Measurements from ENCODE around the gene VAV2.

The VAV2 gene

DNA sequence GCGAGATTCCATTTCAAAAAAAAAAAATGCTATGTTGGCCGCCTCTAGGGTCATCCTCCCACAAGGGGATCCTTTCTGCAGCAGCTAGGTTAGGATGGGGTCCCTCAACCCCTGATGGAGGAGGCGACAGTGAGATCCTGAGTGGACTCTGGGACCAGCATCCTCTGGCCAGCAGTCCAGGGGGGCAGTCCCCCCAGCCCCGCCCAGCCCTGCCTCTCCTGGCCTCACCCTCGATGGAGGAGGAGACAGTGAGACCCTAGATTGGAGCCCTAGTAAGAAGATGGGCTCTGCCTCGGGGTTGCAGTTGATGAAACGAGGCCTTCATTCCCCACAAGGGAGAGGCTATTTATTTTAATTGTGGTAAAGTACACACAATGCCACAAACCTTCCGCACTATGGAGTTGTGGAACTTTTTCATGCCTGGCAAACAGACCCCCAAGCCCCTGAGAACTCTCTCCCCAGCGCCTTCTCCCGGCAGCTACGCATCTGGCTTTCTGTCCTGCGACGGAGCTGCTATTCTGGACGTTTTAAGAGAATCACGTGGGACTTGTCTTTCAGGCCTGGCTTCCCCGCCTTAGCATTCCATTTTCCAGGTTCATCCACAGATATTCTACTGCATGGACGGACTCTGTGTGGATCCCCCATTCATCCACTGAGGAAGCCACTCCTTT, 15.8 kb downstream of the VAV2 start:
- WGBS (ENCODE audit: insufficient coverage), result over 99% methylated on average over 13 of the region's 17 CpGs
- Histone ChIP-seq H3K27ac (ENCODE audit: insufficient read depth in 1 of 2, low read depth in 1 of 2, low read length in 2 of 2, poor library complexity in 1 of 2, severe bottlenecking in 2 of 2) (no peak overlapping the region), H3K27me3 (replicated peaks in 2 of 5; ENCODE audit: control insufficient read depth in 4 of 5, insufficient read depth in 5 of 5, low read length in 4 of 5) (peaks cover 0 to 17% (median 0%) of the 10 kb centered on the region in 5 experiments), H3K4me3 (ENCODE audit: control insufficient read depth in 1 of 7, extremely low read depth in 1 of 7, insufficient read depth in 4 of 7, low read depth in 2 of 7, low read length in 6 of 7) (no peak overlapping the region), H3K9me3 (ENCODE audit: control extremely low read depth in 1 of 5, control insufficient read depth in 4 of 5, insufficient read depth in 2 of 5, low read depth in 1 of 5, low read length in 4 of 5) (no peaks in the 10 kb centered on the region), H3K4me1 (ENCODE audit: control extremely low read depth in 1 of 4, control insufficient read depth in 4 of 4, insufficient read depth in 4 of 4, low read length in 3 of 4) (no peaks in the 10 kb centered on the region), H3K36me3 (ENCODE audit: control insufficient read depth in 4 of 4, insufficient read depth in 4 of 4, low read length in 3 of 4) (no peaks in the 10 kb centered on the region)
- no peak for DNase-seq
- ChIA-PET POLR2A (no interaction called here), CTCF (interaction anchor here (0.6 to 1.1 kb wide), 3 partner anchors 13 to 86 kb away, joined by 3 read pairs; no protein-coding TSS in a partner anchor)

DNA sequence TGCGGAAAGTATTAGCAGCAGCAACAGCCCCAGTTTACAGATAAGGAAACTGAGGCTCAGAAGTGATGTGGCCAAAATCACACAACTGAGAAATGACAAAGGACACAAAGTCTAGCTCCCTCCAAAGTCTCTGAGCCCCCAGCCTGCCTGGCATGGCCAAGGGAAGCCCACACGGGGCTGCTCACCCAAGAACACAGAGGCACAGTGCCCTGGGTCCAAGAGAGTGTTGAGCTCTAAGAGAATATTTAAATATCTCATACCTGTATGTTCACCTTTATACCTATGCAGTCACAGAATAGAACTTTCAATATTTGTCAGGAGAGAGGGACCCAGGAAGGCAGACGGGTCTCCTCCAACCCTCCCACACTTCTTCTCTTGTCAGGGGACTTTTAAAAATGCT, 16.6 kb downstream of the VAV2 start:
- Histone ChIP-seq H3K9me3 (ENCODE audit: control extremely low read depth in 1 of 5, control insufficient read depth in 4 of 5, insufficient read depth in 2 of 5, low read depth in 1 of 5, low read length in 4 of 5) (no peaks in the 10 kb centered on the region), H3K36me3 (ENCODE audit: control insufficient read depth in 4 of 4, insufficient read depth in 4 of 4, low read length in 3 of 4) (no peaks in the 10 kb centered on the region), H3K27ac (ENCODE audit: insufficient read depth in 1 of 2, low read depth in 1 of 2, low read length in 2 of 2, poor library complexity in 1 of 2, severe bottlenecking in 2 of 2) (no peak overlapping the region), H3K4me3 (ENCODE audit: control insufficient read depth in 1 of 7, extremely low read depth in 1 of 7, insufficient read depth in 4 of 7, low read depth in 2 of 7, low read length in 6 of 7) (no peak overlapping the region), H3K4me1 (ENCODE audit: control extremely low read depth in 1 of 4, control insufficient read depth in 4 of 4, insufficient read depth in 4 of 4, low read length in 3 of 4) (no peaks in the 10 kb centered on the region), H3K27me3 (replicated peaks in 2 of 5; ENCODE audit: control insufficient read depth in 4 of 5, insufficient read depth in 5 of 5, low read length in 4 of 5) (peaks cover 0 to 17% (median 0%) of the 10 kb centered on the region in 5 experiments)
- POLR2A ChIA-PET, result no interaction called here
- no peak for DNase-seq
- CTCF ChIA-PET, result no interaction called here
- 94% methylated on average over 2 of the region's 3 CpGs for WGBS (ENCODE audit: insufficient coverage)

DNA sequence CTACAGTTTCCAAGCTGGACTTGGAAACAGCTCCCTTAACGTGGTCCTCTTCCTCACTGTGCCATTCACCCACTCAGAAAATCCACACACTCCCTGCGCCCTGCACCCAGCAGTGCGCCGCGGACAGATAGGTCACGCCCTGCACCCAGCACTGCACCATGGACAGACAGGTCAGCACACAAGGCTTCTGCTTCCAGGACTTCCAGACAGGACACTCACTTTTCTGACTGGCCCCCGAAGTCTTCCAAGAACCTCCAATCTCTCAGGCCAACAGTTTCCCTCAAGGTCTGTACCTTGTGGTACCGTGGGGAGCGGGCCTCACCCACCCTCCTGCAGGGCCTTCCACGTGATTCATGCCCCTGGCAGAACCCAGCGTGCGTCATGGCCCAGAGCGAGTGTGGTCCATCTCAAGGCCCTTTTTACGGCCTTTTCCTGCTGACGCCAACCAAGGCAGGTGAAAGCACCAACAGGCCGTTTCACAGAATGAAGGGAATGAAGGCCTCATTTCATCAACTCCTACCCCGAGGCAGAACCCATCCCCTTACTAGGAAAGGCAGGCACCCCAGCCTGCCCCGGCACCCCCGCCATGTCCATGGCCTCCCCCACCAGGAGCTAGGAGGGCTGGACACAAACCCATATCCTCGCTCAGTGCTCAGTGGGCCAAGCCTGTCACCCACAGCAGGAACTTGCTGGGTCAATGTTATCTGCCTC, 17.3 kb downstream of the VAV2 start:
- Histone ChIP-seq H3K4me1 (ENCODE audit: control extremely low read depth in 1 of 4, control insufficient read depth in 4 of 4, insufficient read depth in 4 of 4, low read length in 3 of 4) (no peaks in the 10 kb centered on the region), H3K9me3 (ENCODE audit: control extremely low read depth in 1 of 5, control insufficient read depth in 4 of 5, insufficient read depth in 2 of 5, low read depth in 1 of 5, low read length in 4 of 5) (no peaks in the 10 kb centered on the region), H3K27ac (ENCODE audit: insufficient read depth in 1 of 2, low read depth in 1 of 2, low read length in 2 of 2, poor library complexity in 1 of 2, severe bottlenecking in 2 of 2) (no peak overlapping the region), H3K36me3 (ENCODE audit: control insufficient read depth in 4 of 4, insufficient read depth in 4 of 4, low read length in 3 of 4) (no peaks in the 10 kb centered on the region), H3K4me3 (ENCODE audit: control insufficient read depth in 1 of 7, extremely low read depth in 1 of 7, insufficient read depth in 4 of 7, low read depth in 2 of 7, low read length in 6 of 7) (no peak overlapping the region), H3K27me3 (replicated peaks in 2 of 5; ENCODE audit: control insufficient read depth in 4 of 5, insufficient read depth in 5 of 5, low read length in 4 of 5) (peaks cover 0 to 13% (median 0%) of the 10 kb centered on the region in 5 experiments)
- DNase-seq, result no peak
- ChIA-PET CTCF (no interaction called here), POLR2A (no interaction called here)
- 98% methylated on average over 14 of the region's 20 CpGs for WGBS (ENCODE audit: insufficient coverage)

DNA sequence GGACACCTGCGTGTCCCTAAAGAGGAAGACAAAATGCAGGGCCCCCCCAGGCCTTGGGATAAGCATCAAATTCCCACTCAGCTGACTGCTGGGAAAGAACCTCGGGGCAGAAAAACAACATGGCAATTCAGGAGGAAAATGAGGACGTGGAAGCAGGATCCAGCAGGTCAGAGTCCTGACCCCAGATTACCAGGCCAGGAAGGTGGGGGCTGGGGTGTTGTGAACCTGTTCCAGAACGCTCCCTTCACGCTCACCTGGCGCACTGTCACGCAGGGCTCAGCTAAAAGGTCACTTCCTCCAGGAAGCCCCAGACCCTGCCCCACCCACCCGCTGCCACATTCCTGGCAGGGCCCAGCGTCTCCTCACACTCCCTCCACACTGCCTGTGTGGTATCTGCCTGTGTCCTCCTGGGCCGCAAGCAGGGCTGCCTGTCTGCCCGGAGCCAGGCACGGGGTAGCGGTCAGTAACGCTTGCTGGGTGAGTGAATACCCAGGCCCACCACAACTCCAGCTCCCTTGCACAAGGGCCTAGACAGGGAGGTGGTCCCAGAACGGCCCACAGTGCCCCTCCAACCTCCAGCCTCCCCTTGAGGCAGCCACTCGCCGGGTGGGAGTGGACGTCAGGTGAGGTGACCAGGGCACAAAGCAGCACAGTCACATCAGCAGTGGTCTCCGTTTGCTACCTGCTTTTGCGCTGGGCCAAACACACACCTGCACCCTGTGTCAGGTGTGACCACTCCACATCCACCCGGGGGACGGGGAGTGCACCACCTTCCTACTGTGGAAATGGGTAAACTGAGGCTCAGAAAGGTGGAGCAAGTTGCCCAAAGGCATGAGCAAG, 18.1 kb downstream of the VAV2 start:
- H3K27ac ChIP-seq (ENCODE audit: insufficient read depth in 1 of 2, low read depth in 1 of 2, low read length in 2 of 2, poor library complexity in 1 of 2, severe bottlenecking in 2 of 2), result no peak overlapping the region
- H3K9me3 ChIP-seq (ENCODE audit: control extremely low read depth in 1 of 5, control insufficient read depth in 4 of 5, insufficient read depth in 2 of 5, low read depth in 1 of 5, low read length in 4 of 5), result no peaks in the 10 kb centered on the region
- ChIA-PET POLR2A (no interaction called here), CTCF (no interaction called here)
- H3K4me3 ChIP-seq (ENCODE audit: control insufficient read depth in 1 of 7, extremely low read depth in 1 of 7, insufficient read depth in 4 of 7, low read depth in 2 of 7, low read length in 6 of 7), result no peak overlapping the region
- 98% methylated on average over 20 of the region's 22 CpGs for WGBS (ENCODE audit: insufficient coverage)
- DNase-seq, result no peak
- H3K4me1 ChIP-seq (ENCODE audit: control extremely low read depth in 1 of 4, control insufficient read depth in 4 of 4, insufficient read depth in 4 of 4, low read length in 3 of 4), result no peaks in the 10 kb centered on the region
- no peaks in the 10 kb centered on the region for H3K36me3 ChIP-seq (ENCODE audit: control insufficient read depth in 4 of 4, insufficient read depth in 4 of 4, low read length in 3 of 4)
- H3K27me3 ChIP-seq (replicated peaks in 2 of 5; ENCODE audit: control insufficient read depth in 4 of 5, insufficient read depth in 5 of 5, low read length in 4 of 5), result peaks cover 0 to 8% (median 0%) of the 10 kb centered on the region in 5 experiments

DNA sequence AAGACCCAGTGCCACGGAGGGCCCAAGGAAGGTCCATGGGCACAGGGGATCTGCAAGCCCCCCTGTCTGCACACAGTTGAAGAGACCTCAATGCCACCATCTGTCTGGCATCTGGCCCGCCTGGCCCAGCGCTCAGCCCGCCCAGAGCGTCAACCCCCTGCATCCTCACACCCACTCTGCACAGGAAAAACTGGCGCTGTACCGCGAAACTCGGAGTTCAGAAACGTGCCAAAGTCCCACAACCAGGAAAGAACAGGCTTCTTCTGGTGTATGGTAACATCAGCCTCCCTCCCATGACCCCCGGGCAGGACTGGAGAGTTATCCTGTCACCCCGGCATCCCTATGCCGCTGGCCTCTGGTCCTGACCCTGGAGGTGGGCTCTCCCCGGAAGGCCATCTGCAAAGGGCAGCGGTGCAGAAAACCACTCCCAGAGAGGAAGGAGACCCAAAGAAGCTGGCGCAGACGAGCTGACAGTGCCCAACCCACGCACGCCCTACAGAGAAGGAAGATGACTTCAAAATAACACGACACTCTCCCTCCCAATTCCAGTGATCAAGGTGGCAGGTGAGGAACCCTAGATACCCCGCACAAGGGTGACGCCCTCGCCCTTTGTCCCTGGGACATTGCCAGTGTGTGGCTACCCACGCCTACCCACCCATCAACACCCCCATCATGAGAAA, 18.9 kb downstream of the VAV2 start:
- 85% methylated on average over 22 of the region's 24 CpGs for WGBS (ENCODE audit: insufficient coverage)
- no peak overlapping the region for H3K4me3 ChIP-seq (ENCODE audit: control insufficient read depth in 1 of 7, extremely low read depth in 1 of 7, insufficient read depth in 4 of 7, low read depth in 2 of 7, low read length in 6 of 7)
- DNase-seq, result peak in 1 of 3 donors; percentile 23
- ChIA-PET CTCF (no interaction called here), POLR2A (no interaction called here)
- H3K9me3 ChIP-seq (ENCODE audit: control extremely low read depth in 1 of 5, control insufficient read depth in 4 of 5, insufficient read depth in 2 of 5, low read depth in 1 of 5, low read length in 4 of 5), result no peaks in the 10 kb centered on the region
- H3K4me1 ChIP-seq (ENCODE audit: control extremely low read depth in 1 of 4, control insufficient read depth in 4 of 4, insufficient read depth in 4 of 4, low read length in 3 of 4), result no peaks in the 10 kb centered on the region
- H3K36me3 ChIP-seq (ENCODE audit: control insufficient read depth in 4 of 4, insufficient read depth in 4 of 4, low read length in 3 of 4), result no peaks in the 10 kb centered on the region
- peaks cover 0 to 2% (median 0%) of the 10 kb centered on the region in 5 experiments for H3K27me3 ChIP-seq (replicated peaks in 2 of 5; ENCODE audit: control insufficient read depth in 4 of 5, insufficient read depth in 5 of 5, low read length in 4 of 5)
- no peak overlapping the region for H3K27ac ChIP-seq (ENCODE audit: insufficient read depth in 1 of 2, low read depth in 1 of 2, low read length in 2 of 2, poor library complexity in 1 of 2, severe bottlenecking in 2 of 2)

DNA sequence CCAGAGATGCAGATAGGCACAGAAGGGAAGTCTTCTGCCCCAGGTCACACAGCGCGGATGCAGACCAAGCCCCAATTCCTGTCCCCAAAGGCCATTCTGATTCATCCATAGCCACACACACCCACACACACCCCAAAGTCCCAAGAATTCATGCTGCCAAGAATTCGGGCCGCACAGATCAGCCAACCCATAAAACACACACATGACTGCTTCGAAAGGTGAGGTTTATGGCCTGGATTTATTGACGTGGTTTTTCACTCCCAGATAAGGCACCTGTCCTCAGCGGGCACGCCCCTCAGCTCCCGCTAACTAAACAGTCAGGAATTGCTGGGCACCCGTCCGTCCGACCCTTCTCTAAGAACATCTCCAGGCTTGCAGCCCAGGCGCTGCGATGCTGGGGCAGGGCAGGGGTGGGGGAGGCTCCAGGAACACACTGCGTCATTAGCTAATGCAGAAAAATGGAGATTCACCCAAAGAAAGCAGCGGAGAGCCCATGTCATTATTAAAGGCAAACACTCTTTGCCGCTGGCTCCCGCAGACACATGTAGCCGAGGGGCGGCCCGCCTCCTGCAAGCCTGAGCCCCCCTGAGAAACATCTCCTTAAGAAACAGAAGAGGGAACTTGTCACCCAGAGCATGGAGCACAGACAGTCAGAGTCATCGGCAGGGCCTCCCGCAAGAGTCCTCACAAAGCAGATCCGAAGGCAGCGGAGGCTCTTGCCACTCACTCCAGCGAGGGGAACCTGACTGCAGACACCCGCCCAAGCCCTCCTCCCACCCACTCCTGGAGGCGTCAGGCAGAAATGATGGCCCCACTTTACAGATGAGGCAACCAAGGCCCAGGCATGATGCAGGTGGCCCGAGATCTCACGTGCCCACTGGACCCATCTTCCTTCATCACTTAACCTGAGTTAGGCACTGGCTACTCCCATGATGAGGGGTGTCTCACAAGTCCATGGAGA, 19.9 kb downstream of the VAV2 start:
- Histone ChIP-seq H3K36me3 (ENCODE audit: control insufficient read depth in 4 of 4, insufficient read depth in 4 of 4, low read length in 3 of 4) (no peaks in the 10 kb centered on the region), H3K4me3 (ENCODE audit: control insufficient read depth in 1 of 7, extremely low read depth in 1 of 7, insufficient read depth in 4 of 7, low read depth in 2 of 7, low read length in 6 of 7) (no peak overlapping the region), H3K27me3 (replicated peaks in 2 of 5; ENCODE audit: control insufficient read depth in 4 of 5, insufficient read depth in 5 of 5, low read length in 4 of 5) (peaks cover 0 to 2% (median 0%) of the 10 kb centered on the region in 5 experiments), H3K27ac (ENCODE audit: insufficient read depth in 1 of 2, low read depth in 1 of 2, low read length in 2 of 2, poor library complexity in 1 of 2, severe bottlenecking in 2 of 2) (no peak overlapping the region), H3K9me3 (ENCODE audit: control extremely low read depth in 1 of 5, control insufficient read depth in 4 of 5, insufficient read depth in 2 of 5, low read depth in 1 of 5, low read length in 4 of 5) (no peaks in the 10 kb centered on the region), H3K4me1 (ENCODE audit: control extremely low read depth in 1 of 4, control insufficient read depth in 4 of 4, insufficient read depth in 4 of 4, low read length in 3 of 4) (no peaks in the 10 kb centered on the region)
- DNase-seq, result no peak
- ChIA-PET CTCF (no interaction called here), POLR2A (no interaction called here)
- 96% methylated on average over 19 of the region's 30 CpGs for WGBS (ENCODE audit: insufficient coverage)

Measured in common myeloid progenitor, CD34-positive (primary cell).